Spleen (tissue), 11 donors: ENCODE results near the gene MAP7D2. TPM values are rescaled to one million over a fixed set of nuclear protein-coding genes. Genes with fewer than 3 reads are reported as not detected.

ENCODE experiments used
- DNase-seq: peaks from one replicate; pipeline ENCODE4 v3.0.0-alpha.2; 2020
- H3K27ac ChIP-seq, 8 donors: fragments of 200-600 bp; sonication (generic) in 7 of 8; 1 replicate in 4 of 8; 2 replicates in 4 of 8; pipeline versions ENCODE4 v1.5.0 to v1.8.0; 2016 to 2021; ENCODE audit warnings: inconsistent platforms in 4 of 8, mild to moderate bottlenecking in 4 of 8, moderate library complexity in 1 of 8
- H3K27me3 ChIP-seq, 7 donors: fragments of 200-600 bp; sonication (generic) in 6 of 7; replicated peaks in 1 of 7; 1 replicate in 4 of 7; 2 replicates in 3 of 7; pipeline versions ENCODE4 v1.5.0 to v1.8.0; 2016 to 2021; ENCODE audit warnings: inconsistent platforms in 3 of 7, mild to moderate bottlenecking in 1 of 7
- H3K36me3 ChIP-seq, 6 donors: fragments of 200-600 bp; sonication (generic) in 5 of 6; 1 replicate in 4 of 6; 2 replicates in 2 of 6; pipeline versions ENCODE4 v1.5.0 to v1.8.0; 2016 to 2021; ENCODE audit warnings: inconsistent platforms in 2 of 6
- H3K4me1 ChIP-seq, 6 donors: fragments of 200-600 bp; sonication (generic) in 5 of 6; 1 replicate in 3 of 6; 2 replicates in 3 of 6; pipeline versions ENCODE4 v1.5.0 to v1.8.0; 2016 to 2021; ENCODE audit warnings: inconsistent platforms in 3 of 6
- H3K4me3 ChIP-seq, 8 donors: fragments of 200-600 bp; sonication (generic) in 7 of 8; 1 replicate in 4 of 8; 2 replicates in 4 of 8; pipeline versions ENCODE4 v1.5.0 to v1.8.0; 2016 to 2021; ENCODE audit warnings: inconsistent platforms in 4 of 8, mild to moderate bottlenecking in 4 of 8, moderate library complexity in 2 of 8
- H3K9me3 ChIP-seq, 8 donors: fragments of 200-600 bp; sonication (generic) in 7 of 8; 1 replicate in 4 of 8; 2 replicates in 4 of 8; pipeline versions ENCODE4 v1.5.0 to v1.8.0; 2016 to 2021; ENCODE audit warnings: inconsistent platforms in 4 of 8
- POLR2A ChIP-seq, 3 donors: fragments of 450-650 bp; IDR thresholded peaks; one replicate each; pipeline ENCODE4 v1.5.1; 2017; ENCODE audit warnings: antibody characterized with exemption in 3 of 3, mild to moderate bottlenecking in 1 of 3
- POLR2AphosphoS5 ChIP-seq, 3 donors: sonication (generic); formaldehyde crosslinking; IDR thresholded peaks; one replicate each; pipeline ENCODE4 v1.5.1; 2017; ENCODE audit warnings: antibody characterized with exemption in 3 of 3
- WGBS, 5 donors: extraction: QIAGEN DNeasy Blood & Tissue Kit in 3 of 5; methylation state at CpG; one replicate each; pipeline versions ENCODE4 v1.1.5 to v1.1.7; 2013 to 2018; 5-methylcytosine and 5-hydroxymethylcytosine counted together
- intact Hi-C: fragments of 100-400 bp; cut with DNase I; formaldehyde crosslinking; loops from one replicate; pipeline ENCODE4 v1.15.0; 2023; ENCODE audit warnings: low total_unique reads
- polyA plus RNA-seq, 3 donors: library from polyadenylated mRNA; stranded (reverse); fragments of 200-250 nt; gene quantifications; one replicate each; pipeline ENCODE4 v1.2.1, GENCODE V29; 2013
- total RNA-seq, 7 donors: library from RNA; depleted of rRNA in 3 of 7; stranded (reverse); fragments of >200 nt in 3 of 7; fragmentation: NEBNext Ultra II Directional in 4 of 7; extraction: Animal tissue kit (Norgen Biotek cat#: 25700) in 4 of 7; gene quantifications; one replicate each; pipeline versions ENCODE4 v1.1.0 to v1.2.1, GENCODE V29; 2016 to 2021
- TF ChIP-seq, protein P1 (sequence below), 11 experiments: fragments of 200-600 bp in 7 of 11; fragments of 450-650 bp in 4 of 11; sonication (generic) in 4 of 11; IDR thresholded peaks in 8 of 11; conservative IDR thresholded peaks in 3 of 11; 1 replicate in 7 of 11; 2 replicates in 4 of 11; pipeline versions ENCODE4 v1.4.0 to v1.8.0; 2016 to 2021; ENCODE audit warnings: antibody characterized with exemption in 11 of 11, inconsistent platforms in 4 of 11, mild to moderate bottlenecking in 1 of 11
- donor health status: healthy with polysubstance abuse.
- donor health status: DM: no; HTN: no; CAD: no; lungs with moderate emphysema.
- donor health status: DM: no; HTN: no; CAD: no.
- donor health status: Bipolar disorder and iron deficiency.
- donor health status: healthy.
- donor health status: DM: no; HTN: no; CAD: no.
- donor health status: DM: yes; HTN: yes; CAD: no.

Gene MAP7D2
- total and polyA plus RNA-seq, 10 donors: 0.02 to 0.67 (median 0.47) TPM; not detected in 3

DNA sequence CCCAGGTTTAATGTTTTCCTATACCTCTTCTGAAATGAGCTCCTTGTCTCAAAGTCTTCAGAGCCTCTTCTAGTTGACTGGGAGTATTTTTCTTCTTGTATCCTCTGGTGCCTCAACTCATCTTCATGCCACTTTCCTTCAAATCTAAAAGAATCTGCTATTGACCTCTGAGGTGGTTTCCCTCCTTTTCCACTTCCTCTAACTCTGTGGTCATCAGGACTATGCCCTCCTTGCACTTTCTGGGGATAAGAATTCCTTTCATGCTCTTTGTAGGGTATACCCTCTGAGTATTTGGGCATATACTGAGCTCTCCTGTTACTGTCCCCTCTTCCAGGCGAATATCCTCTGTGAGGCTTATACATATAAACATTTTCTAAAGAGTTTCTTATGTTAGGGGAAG is 150.7 kb downstream of the MAP7D2 start:
- 62 to 100% (median 94%) methylated on average over 1 of the region's 1 CpG for WGBS, 5 donors
- no peak for TF ChIP-seq POLR2AphosphoS5 (IDR thresholded peaks at IDR 0.05)
- TF ChIP-seq POLR2A (IDR thresholded peaks at IDR 0.05): no peak
- TF ChIP-seq, protein P1, sequence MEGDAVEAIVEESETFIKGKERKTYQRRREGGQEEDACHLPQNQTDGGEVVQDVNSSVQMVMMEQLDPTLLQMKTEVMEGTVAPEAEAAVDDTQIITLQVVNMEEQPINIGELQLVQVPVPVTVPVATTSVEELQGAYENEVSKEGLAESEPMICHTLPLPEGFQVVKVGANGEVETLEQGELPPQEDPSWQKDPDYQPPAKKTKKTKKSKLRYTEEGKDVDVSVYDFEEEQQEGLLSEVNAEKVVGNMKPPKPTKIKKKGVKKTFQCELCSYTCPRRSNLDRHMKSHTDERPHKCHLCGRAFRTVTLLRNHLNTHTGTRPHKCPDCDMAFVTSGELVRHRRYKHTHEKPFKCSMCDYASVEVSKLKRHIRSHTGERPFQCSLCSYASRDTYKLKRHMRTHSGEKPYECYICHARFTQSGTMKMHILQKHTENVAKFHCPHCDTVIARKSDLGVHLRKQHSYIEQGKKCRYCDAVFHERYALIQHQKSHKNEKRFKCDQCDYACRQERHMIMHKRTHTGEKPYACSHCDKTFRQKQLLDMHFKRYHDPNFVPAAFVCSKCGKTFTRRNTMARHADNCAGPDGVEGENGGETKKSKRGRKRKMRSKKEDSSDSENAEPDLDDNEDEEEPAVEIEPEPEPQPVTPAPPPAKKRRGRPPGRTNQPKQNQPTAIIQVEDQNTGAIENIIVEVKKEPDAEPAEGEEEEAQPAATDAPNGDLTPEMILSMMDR (IDR thresholded peaks at IDR 0.05 in 8 of 11, conservative IDR thresholded peaks at IDR 0.05 in 3 of 11): no peak
- DNase-seq: no peak

DNA sequence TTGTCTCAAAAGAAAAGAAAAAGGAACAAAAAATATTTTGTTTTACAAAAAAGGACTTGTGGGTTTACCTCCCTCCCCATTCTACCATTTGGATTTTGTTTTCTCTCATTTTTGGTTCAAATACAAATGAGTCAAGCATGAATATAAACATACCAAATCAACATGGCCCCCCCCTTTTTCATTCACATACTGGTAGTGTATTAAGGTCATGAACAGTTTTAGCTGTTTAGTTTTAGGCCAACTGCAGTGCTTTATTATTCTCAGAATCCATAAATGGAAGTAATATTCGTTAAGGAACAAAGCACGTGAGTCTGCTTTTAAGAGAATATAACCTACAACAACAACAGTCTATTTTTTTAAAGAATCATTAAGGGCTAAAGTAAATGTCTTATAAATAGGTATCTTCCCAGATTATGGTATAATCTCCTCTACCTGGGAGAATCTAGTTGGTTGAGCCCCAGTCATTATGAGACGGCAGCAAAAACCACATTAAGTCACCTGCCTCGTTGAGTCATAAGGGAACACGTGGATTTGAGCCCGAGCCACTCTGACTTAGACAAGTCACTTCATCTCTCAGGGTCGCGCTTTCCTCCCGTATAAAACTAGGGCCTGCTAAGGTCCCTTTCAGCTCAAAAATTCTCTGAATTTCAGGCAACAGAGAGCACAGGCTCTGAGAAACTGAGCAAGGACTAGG is 152.5 kb downstream of the MAP7D2 start:
- no peaks in the 10 kb centered on the region for H3K4me1 ChIP-seq
- no peaks in the 10 kb centered on the region for H3K27me3 ChIP-seq
- H3K4me3 ChIP-seq: no peak overlapping the region
- H3K36me3 ChIP-seq: peaks cover 0 to 64% (median 6%) of the 10 kb centered on the region in 6 donors
- no peak for DNase-seq
- no peak overlapping the region for H3K27ac ChIP-seq
- TF ChIP-seq, protein P1 (IDR thresholded peaks at IDR 0.05 in 8 of 11, conservative IDR thresholded peaks at IDR 0.05 in 3 of 11): no peak
- TF ChIP-seq POLR2A (IDR thresholded peaks at IDR 0.05): no peak
- no peak for TF ChIP-seq POLR2AphosphoS5 (IDR thresholded peaks at IDR 0.05)
- no peaks in the 10 kb centered on the region for H3K9me3 ChIP-seq
- intact Hi-C loops: no loop called here
- WGBS, 5 donors: 60 to 91% (median 71%) methylated on average over 6 to 9 of the region's 9 CpGs

More for the DNA sequence above, 150.7 kb downstream of the MAP7D2 start:
- intact Hi-C loops: no loop called here
- H3K27me3 ChIP-seq: no peaks in the 10 kb centered on the region
- no peak overlapping the region for H3K27ac ChIP-seq
- no peaks in the 10 kb centered on the region for H3K9me3 ChIP-seq
- H3K4me1 ChIP-seq: no peaks in the 10 kb centered on the region
- no peak overlapping the region for H3K4me3 ChIP-seq
- peaks cover 0 to 64% (median 6%) of the 10 kb centered on the region in 6 donors for H3K36me3 ChIP-seq

DNA sequence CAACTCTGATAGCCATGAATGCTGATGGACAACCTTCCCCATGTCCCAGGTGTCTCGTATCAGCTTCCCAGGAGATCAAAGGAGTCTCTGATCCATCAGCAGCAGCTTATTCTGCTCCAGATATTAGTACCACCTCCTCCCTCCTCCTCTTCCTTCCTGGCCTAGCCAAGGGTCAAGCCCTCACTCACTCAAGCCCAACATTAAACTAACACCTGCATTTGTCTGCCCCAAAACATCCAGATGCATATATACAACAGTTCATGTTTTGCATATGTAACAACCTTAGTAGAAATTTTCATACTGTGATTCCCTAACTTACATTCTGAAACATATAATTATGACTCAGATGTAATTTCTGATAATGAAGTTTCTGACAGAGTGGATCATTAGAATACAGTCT is 155.8 kb downstream of the MAP7D2 start:
- TF ChIP-seq, protein P1 (IDR thresholded peaks at IDR 0.05 in 8 of 11, conservative IDR thresholded peaks at IDR 0.05 in 3 of 11): no peak
- no peak for TF ChIP-seq POLR2AphosphoS5 (IDR thresholded peaks at IDR 0.05)
- no peak for TF ChIP-seq POLR2A (IDR thresholded peaks at IDR 0.05)
- Histone ChIP-seq H3K36me3 (peaks cover 0 to 37% (median 2%) of the 10 kb centered on the region in 6 donors), H3K27ac (no peak overlapping the region), H3K4me1 (no peaks in the 10 kb centered on the region), H3K4me3 (no peak overlapping the region), H3K27me3 (no peaks in the 10 kb centered on the region), H3K9me3 (no peaks in the 10 kb centered on the region)
- intact Hi-C loops: no loop called here
- no peak for DNase-seq
- 58 to 100% (median 88%) methylated on average over 1 of the region's 1 CpG for WGBS, 5 donors

DNA sequence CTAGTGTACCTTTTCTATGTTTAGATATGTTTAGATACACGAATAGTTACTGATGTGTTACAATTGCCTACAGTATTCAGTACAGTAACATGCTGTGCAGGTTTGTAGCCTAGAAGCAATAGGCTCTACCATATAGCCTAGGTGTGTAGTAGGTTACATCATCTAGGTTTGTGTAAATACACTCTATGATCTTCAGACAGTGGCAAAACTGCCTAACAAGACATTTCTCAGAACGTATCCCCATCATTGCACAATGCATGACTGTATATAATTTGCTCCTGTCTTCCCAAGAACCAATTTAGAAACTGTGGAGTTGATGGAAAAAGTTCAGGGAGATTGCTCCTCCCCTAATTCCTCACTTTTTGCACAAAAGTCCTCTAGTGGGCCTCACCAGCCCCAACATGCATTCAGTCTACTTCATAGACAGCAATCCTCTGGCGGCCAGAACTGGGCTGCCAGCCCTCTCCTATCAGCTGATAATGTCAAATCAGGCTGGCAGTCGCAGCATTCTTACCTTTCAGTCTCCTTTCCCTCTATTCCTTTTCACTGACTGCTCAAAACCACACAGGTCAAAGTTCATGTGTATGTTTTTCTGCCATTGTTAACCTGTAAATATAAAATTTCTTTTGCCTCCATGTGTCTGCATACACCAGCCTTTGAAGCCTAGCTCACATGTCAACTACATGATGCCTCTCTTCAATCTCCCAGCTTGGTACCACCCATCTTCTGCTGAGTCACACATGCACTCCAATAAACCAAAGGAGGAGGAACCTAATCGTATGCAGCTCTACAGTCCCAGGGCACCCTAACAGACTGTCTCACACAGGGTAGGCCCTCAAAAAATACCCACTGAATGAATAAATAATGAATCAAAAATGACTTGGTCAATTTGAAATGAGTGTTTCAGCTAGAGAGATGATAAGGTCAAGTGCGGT is 157.9 kb downstream of the MAP7D2 start:
- no peak overlapping the region for H3K4me3 ChIP-seq
- no peak overlapping the region for H3K27ac ChIP-seq
- no peaks in the 10 kb centered on the region for H3K9me3 ChIP-seq
- DNase-seq: no peak
- TF ChIP-seq, protein P1 (IDR thresholded peaks at IDR 0.05 in 8 of 11, conservative IDR thresholded peaks at IDR 0.05 in 3 of 11): no peak
- TF ChIP-seq POLR2AphosphoS5 (IDR thresholded peaks at IDR 0.05): no peak
- TF ChIP-seq POLR2A (IDR thresholded peaks at IDR 0.05): no peak
- intact Hi-C loops: no loop called here
- 73 to 94% (median 83%) methylated on average over 6 of the region's 6 CpGs for WGBS, 5 donors
- peaks cover 0 to 24% (median 0%) of the 10 kb centered on the region in 6 donors for H3K36me3 ChIP-seq
- H3K27me3 ChIP-seq: no peaks in the 10 kb centered on the region
- H3K4me1 ChIP-seq: no peaks in the 10 kb centered on the region
